VCaP (cell line): ENCODE data around the gene FRY.
A peak's percentile ranks its signal among the peaks of the same experiment; 100 is the strongest.

Experiments
- H3K27ac ChIP-seq: fragments of 450-650 bp; 2 replicates; pipeline ENCODE4 v1.5.1; 2017
- CTCF ChIP-seq: fragments of 450-650 bp; conservative IDR thresholded peaks from 2 replicates; pipeline ENCODE4 v1.5.1; 2017; ENCODE audit warnings: mild to moderate bottlenecking, moderate library complexity

Gene FRY

GRCh38 chr13:32067149-32067961 lies 35.8 kb downstream of the FRY start:
- TF ChIP-seq CTCF: no peak
- no peak overlapping the region for H3K27ac ChIP-seq

- TF ChIP-seq CTCF: no peak
- no peak overlapping the region for H3K27ac ChIP-seq
Measured at GRCh38 chr13:32068255-32068654, 36.7 kb downstream of the FRY start.

- TF ChIP-seq CTCF: no peak
- no peak overlapping the region for H3K27ac ChIP-seq
Measured at GRCh38 chr13:32073180-32073864, 41.7 kb downstream of the FRY start.

- no peak for TF ChIP-seq CTCF
- no peak overlapping the region for H3K27ac ChIP-seq
Measured at GRCh38 chr13:32075170-32075851, 43.7 kb downstream of the FRY start.

GRCh38 chr13:32079587-32079986 lies 48.0 kb downstream of the FRY start:
- TF ChIP-seq CTCF: no peak

GRCh38 chr13:32080328-32080744 lies 48.8 kb downstream of the FRY start:
- no peak overlapping the region for H3K27ac ChIP-seq
- TF ChIP-seq CTCF: no peak

More at GRCh38 chr13:32079587-32079986, 48.0 kb downstream of the FRY start:
- peak overlapping the region; percentile 16; the same call in 1 of the 2 replicates for H3K27ac ChIP-seq

- TF ChIP-seq CTCF: no peak
- no peak overlapping the region for H3K27ac ChIP-seq
Measured at GRCh38 chr13:32081591-32081990, 50.0 kb downstream of the FRY start.
